CD14-positive monocyte (primary cell): ENCODE data around the gene PPP1R1B. TPM values are rescaled to one million over a fixed set of nuclear protein-coding genes. Genes with fewer than 3 reads are reported as not detected.
A peak's percentile ranks its signal among the peaks of the same experiment; 100 is the strongest.

Source experiments
- DNase-seq, 3 donors: peaks; one replicate each; pipeline ENCODE4 v3.0.0-alpha.2; 2011 to 2022
- H2AFZ ChIP-seq: 2 replicates; pipeline ENCODE4 v1.6.0; 2012; ENCODE audit warnings: mild to moderate bottlenecking, low read depth, low read length, inconsistent platforms; ENCODE audit not compliant: insufficient read depth, poor library complexity, severe bottlenecking
- H3K27ac ChIP-seq, 2 donors: 1 replicate in 1 of 2; 2 replicates in 1 of 2; pipeline ENCODE4 v1.5.1; 2012 to 2013; ENCODE audit warnings: low read length in 2 of 2, control low read depth in 1 of 2, inconsistent platforms in 1 of 2, low read depth in 1 of 2, mild to moderate bottlenecking in 1 of 2
- H3K27me3 ChIP-seq, 2 donors: one replicate each; pipeline versions ENCODE4 v1.6.0 to v1.6.1; 2011 to 2013; ENCODE audit warnings: low read length in 2 of 2; ENCODE audit not compliant: control insufficient read depth in 2 of 2, insufficient read depth in 2 of 2
- H3K36me3 ChIP-seq, 2 donors: replicated peaks in 1 of 2; 1 replicate in 1 of 2; 2 replicates in 1 of 2; pipeline versions ENCODE4 v1.5.1 to v1.6.1; 2012 to 2013; ENCODE audit warnings: low read length in 2 of 2, control low read depth in 1 of 2, inconsistent platforms in 1 of 2, mild to moderate bottlenecking in 1 of 2; ENCODE audit not compliant: insufficient read depth in 2 of 2, control insufficient read depth in 1 of 2
- H3K4me1 ChIP-seq, 2 donors: 1 replicate in 1 of 2; 2 replicates in 1 of 2; pipeline versions ENCODE4 v1.5.1 to v1.6.1; 2012 to 2013; ENCODE audit warnings: low read length in 2 of 2, control low read depth in 1 of 2, inconsistent platforms in 1 of 2, mild to moderate bottlenecking in 1 of 2, moderate library complexity in 1 of 2; ENCODE audit not compliant: insufficient read depth in 2 of 2, control insufficient read depth in 1 of 2
- H3K4me2 ChIP-seq: replicated peaks from 2 replicates; pipeline ENCODE3; 2012; ENCODE audit warnings: low read length, moderate library complexity, mild to moderate bottlenecking; ENCODE audit not compliant: poor library complexity, severe bottlenecking; ENCODE audit errors: extremely low read depth
- H3K4me3 ChIP-seq, 3 experiments: fragments of 200-600 bp in 1 of 3; sonication (generic) in 1 of 3; replicated peaks in 1 of 3; 1 replicate in 2 of 3; 2 replicates in 1 of 3; pipeline ENCODE4 v1.5.1; 2011 to 2013; ENCODE audit warnings: low read length in 3 of 3, mild to moderate bottlenecking in 3 of 3, control low read depth in 2 of 3, low read depth in 2 of 3, inconsistent platforms in 1 of 3, moderate library complexity in 1 of 3
- H3K79me2 ChIP-seq: 2 replicates; pipeline ENCODE4 v1.6.0; 2012; ENCODE audit warnings: mild to moderate bottlenecking, control low read depth, inconsistent platforms, low read length, moderate library complexity; ENCODE audit not compliant: insufficient read depth
- H3K9ac ChIP-seq: 2 replicates; pipeline ENCODE4 v1.6.0; 2017; ENCODE audit warnings: low read length, mild to moderate bottlenecking; ENCODE audit not compliant: insufficient read depth, poor library complexity, severe bottlenecking
- H3K9me3 ChIP-seq, 2 donors: replicated peaks in 1 of 2; 1 replicate in 1 of 2; 2 replicates in 1 of 2; pipeline versions ENCODE4 v1.5.1 to v1.6.1; 2012 to 2013; ENCODE audit warnings: low read length in 2 of 2, control low read depth in 1 of 2; ENCODE audit not compliant: control insufficient read depth in 1 of 2, insufficient read depth in 1 of 2
- H4K20me1 ChIP-seq: 2 replicates; pipeline ENCODE4 v1.6.0; 2012; ENCODE audit warnings: mild to moderate bottlenecking, low read length, control low read depth, moderate library complexity; ENCODE audit not compliant: insufficient read depth
- H3K27ac Mint-ChIP-seq, 7 donors: one replicate each; pipeline ENCODE4 v1.8.0; 2020; ENCODE audit warnings: mild to moderate bottlenecking in 7 of 7, mixed read lengths in 7 of 7, moderate library complexity in 6 of 7, inconsistent platforms in 2 of 7
- H3K27me3 Mint-ChIP-seq, 3 donors: one replicate each; pipeline ENCODE4 v1.8.0; 2021 to 2022; ENCODE audit warnings: low read depth in 3 of 3, mild to moderate bottlenecking in 3 of 3, mixed read lengths in 3 of 3, moderate library complexity in 3 of 3, inconsistent platforms in 1 of 3
- H3K36me3 Mint-ChIP-seq, 2 donors: one replicate each; pipeline ENCODE4 v1.8.0; 2020; ENCODE audit warnings: mixed read lengths in 2 of 2, inconsistent platforms in 1 of 2, mild to moderate bottlenecking in 1 of 2
- H3K4me1 Mint-ChIP-seq: one replicate; pipeline ENCODE4 v1.8.0; 2020; ENCODE audit warnings: mild to moderate bottlenecking, mixed read lengths
- H3K4me3 Mint-ChIP-seq, 2 donors: one replicate each; pipeline ENCODE4 v1.8.0; 2020; ENCODE audit warnings: mild to moderate bottlenecking in 2 of 2, mixed read lengths in 2 of 2, moderate library complexity in 1 of 2
- H3K9me3 Mint-ChIP-seq, 7 donors: one replicate each; pipeline ENCODE4 v1.8.0; 2020 to 2022; ENCODE audit warnings: mixed read lengths in 7 of 7, mild to moderate bottlenecking in 6 of 7, moderate library complexity in 6 of 7, inconsistent platforms in 2 of 7
- CTCF ChIP-seq: fragments of 200-600 bp; IDR thresholded peaks from one replicate; pipeline ENCODE4 v1.8.0; 2022; ENCODE audit warnings: antibody characterized with exemption, mild to moderate bottlenecking
- WGBS: methylation state at CpG from one replicate; pipeline ENCODE4 v1.1.5; 2013; ENCODE audit warnings: missing lambda C conversion rate; ENCODE audit not compliant: insufficient coverage; 5-methylcytosine and 5-hydroxymethylcytosine counted together
- intact Hi-C, 2 donors: fragments of 100-400 bp; cut with micrococcal nuclease; formaldehyde crosslinking; loops; one replicate each; pipeline versions ENCODE4 v1.15.0 to v1.15.1; 2023
- polyA plus RNA-seq, 3 donors: library from polyadenylated mRNA; depleted of rRNA in 1 of 3; unstranded in 2 of 3; stranded (reverse) in 1 of 3; fragments of 300-500 nt in 2 of 3; fragments of >200 nt in 1 of 3; fragmentation: Illumina TruSeq in 2 of 3; gene quantifications; 1 replicate in 2 of 3; 2 replicates in 1 of 3; pipeline ENCODE4 v1.2.3, GENCODE V29; 2012 to 2021

The PPP1R1B gene
- polyA plus RNA-seq, 3 donors = 0.05 TPM; not detected in 2

GRCh38 chr17:39617446-39618245 is 9.1 kb upstream of the PPP1R1B start:
- Mint-ChIP-seq H3K27ac (peak overlapping the region in 1 of 7 donors; percentile 57), H3K4me1 (peaks cover 19% of the 10 kb centered on the region), H3K36me3 (no peaks in the 10 kb centered on the region), H3K27me3 (peaks cover 44 to 86% (median 71%) of the 10 kb centered on the region in 3 donors), H3K4me3 (peak overlapping the region; percentile 79 to 92), H3K9me3 (peaks cover 0 to 3% (median 0%) of the 10 kb centered on the region in 7 donors)
- no peaks in the 10 kb centered on the region for H3K36me3 ChIP-seq
- H4K20me1 ChIP-seq = no peaks in the 10 kb centered on the region
- H3K27me3 ChIP-seq = peaks cover 9 to 51% of the 10 kb centered on the region in 2 donors
- peak overlapping the region; percentile 84 for H3K4me2 ChIP-seq
- no peaks in the 10 kb centered on the region for H3K79me2 ChIP-seq
- peak overlapping the region in 2 of 3 experiments; percentile 48 to 79 for H3K4me3 ChIP-seq
- no peaks in the 10 kb centered on the region for H3K9me3 ChIP-seq
- WGBS = under 1% methylated on average over 77 of the region's 79 CpGs
- no peak overlapping the region for H3K9ac ChIP-seq
- peak overlapping the region; percentile 77 for H2AFZ ChIP-seq
- no peak for TF ChIP-seq CTCF
- peaks cover 16 to 22% of the 10 kb centered on the region in 2 donors for H3K4me1 ChIP-seq
- intact Hi-C loops = no loop called here
- H3K27ac ChIP-seq = no peak overlapping the region
- DNase-seq = peak in 2 of 3 donors; percentile 33 to 38

GRCh38 chr17:39618246-39618913 is 8.4 kb upstream of the PPP1R1B start:
- peaks cover 21% of the 10 kb centered on the region for H3K4me1 Mint-ChIP-seq
- H3K4me2 ChIP-seq = peak overlapping the region; percentile 84
- H3K27me3 Mint-ChIP-seq = peaks cover 41 to 81% (median 69%) of the 10 kb centered on the region in 3 donors
- TF ChIP-seq CTCF = no peak
- no peak overlapping the region for H3K27ac Mint-ChIP-seq
- no peak for DNase-seq
- H3K36me3 Mint-ChIP-seq = no peaks in the 10 kb centered on the region
- H3K9me3 Mint-ChIP-seq = peaks cover 0 to 3% (median 0%) of the 10 kb centered on the region in 7 donors
- no peaks in the 10 kb centered on the region for H4K20me1 ChIP-seq
- peaks cover 9 to 51% of the 10 kb centered on the region in 2 donors for H3K27me3 ChIP-seq
- H3K79me2 ChIP-seq = no peaks in the 10 kb centered on the region
- H3K4me1 ChIP-seq = peaks cover 20 to 27% of the 10 kb centered on the region in 2 donors
- H3K9ac ChIP-seq = no peak overlapping the region
- peak overlapping the region; percentile 77 for H2AFZ ChIP-seq
- WGBS = 0% methylated on average over 22 of the region's 33 CpGs
- intact Hi-C loops = no loop called here
- peak overlapping the region; percentile 79 to 92 for H3K4me3 Mint-ChIP-seq
- no peak overlapping the region for H3K27ac ChIP-seq
- H3K36me3 ChIP-seq = no peaks in the 10 kb centered on the region
- no peaks in the 10 kb centered on the region for H3K9me3 ChIP-seq
- peak overlapping the region; percentile 42 to 79 (median 48) for H3K4me3 ChIP-seq
